Type B pancreatic cell (in vitro differentiated cells): Measurements from ENCODE around the gene RPUSD3. TPM values are rescaled to one million over a fixed set of nuclear protein-coding genes. Genes with fewer than 3 reads are reported as not detected.

ENCODE experiments used
- DNase-seq: peaks from one replicate; pipeline ENCODE4 v3.0.0; 2021; ENCODE audit warnings: mixed read lengths; ENCODE audit not compliant: unreplicated experiment; ENCODE audit errors: extremely low spot score
- H3K27ac Mint-ChIP-seq: 2 replicates; pipeline ENCODE4 v1.8.0; 2021; ENCODE audit warnings: mild to moderate bottlenecking, mixed read lengths
- H3K27me3 Mint-ChIP-seq: 2 replicates; pipeline ENCODE4 v1.8.0; 2021; ENCODE audit warnings: mixed read lengths
- H3K36me3 Mint-ChIP-seq: 2 replicates; pipeline ENCODE4 v1.8.0; 2021; ENCODE audit warnings: mixed read lengths
- H3K4me1 Mint-ChIP-seq: one replicate; pipeline ENCODE4 v1.8.0; 2021; ENCODE audit warnings: mixed read lengths; ENCODE audit not compliant: unreplicated experiment
- H3K4me3 Mint-ChIP-seq: 2 replicates; pipeline ENCODE4 v1.8.0; 2021; ENCODE audit warnings: mild to moderate bottlenecking, mixed read lengths
- H3K9me3 Mint-ChIP-seq: 2 replicates; pipeline ENCODE4 v1.8.0; 2021; ENCODE audit warnings: mixed read lengths
- long read RNA-seq: library from polyadenylated mRNA; unstranded; transcript quantifications from one replicate; pipeline ENCODE4 v2.0.0, GENCODE V29; 2020
- total RNA-seq: library from RNA; stranded (reverse); gene quantifications from 2 replicates; pipeline ENCODE4 v1.2.1, GENCODE V29; 2021; ENCODE audit warnings: low replicate concordance
- TF ChIP-seq, protein P1 (sequence below): fragments of 200-600 bp; sonication (generic); conservative IDR thresholded peaks from 2 replicates; pipeline ENCODE4 v1.5.0; 2021; ENCODE audit warnings: antibody characterized with exemption, mild to moderate bottlenecking

Gene RPUSD3, protein sequence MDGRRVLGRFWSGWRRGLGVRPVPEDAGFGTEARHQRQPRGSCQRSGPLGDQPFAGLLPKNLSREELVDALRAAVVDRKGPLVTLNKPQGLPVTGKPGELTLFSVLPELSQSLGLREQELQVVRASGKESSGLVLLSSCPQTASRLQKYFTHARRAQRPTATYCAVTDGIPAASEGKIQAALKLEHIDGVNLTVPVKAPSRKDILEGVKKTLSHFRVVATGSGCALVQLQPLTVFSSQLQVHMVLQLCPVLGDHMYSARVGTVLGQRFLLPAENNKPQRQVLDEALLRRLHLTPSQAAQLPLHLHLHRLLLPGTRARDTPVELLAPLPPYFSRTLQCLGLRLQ
- total RNA-seq, result 50.9 and 55.0 TPM in 2 replicates
- long read RNA-seq, transcript RPUSD3-216 (4 exons, 2,491 nt), result minor isoform, 5 of 38 reads
- long read RNA-seq, transcript RPUSD3-201 (9 exons, 1,225 nt), result major isoform, 28 of 38 reads
- long read RNA-seq, partial matches to known transcripts, result 0 of 38 reads
- long read RNA-seq, other reads (novel, unspliced or antisense), result 4 of 38 reads

DNA sequence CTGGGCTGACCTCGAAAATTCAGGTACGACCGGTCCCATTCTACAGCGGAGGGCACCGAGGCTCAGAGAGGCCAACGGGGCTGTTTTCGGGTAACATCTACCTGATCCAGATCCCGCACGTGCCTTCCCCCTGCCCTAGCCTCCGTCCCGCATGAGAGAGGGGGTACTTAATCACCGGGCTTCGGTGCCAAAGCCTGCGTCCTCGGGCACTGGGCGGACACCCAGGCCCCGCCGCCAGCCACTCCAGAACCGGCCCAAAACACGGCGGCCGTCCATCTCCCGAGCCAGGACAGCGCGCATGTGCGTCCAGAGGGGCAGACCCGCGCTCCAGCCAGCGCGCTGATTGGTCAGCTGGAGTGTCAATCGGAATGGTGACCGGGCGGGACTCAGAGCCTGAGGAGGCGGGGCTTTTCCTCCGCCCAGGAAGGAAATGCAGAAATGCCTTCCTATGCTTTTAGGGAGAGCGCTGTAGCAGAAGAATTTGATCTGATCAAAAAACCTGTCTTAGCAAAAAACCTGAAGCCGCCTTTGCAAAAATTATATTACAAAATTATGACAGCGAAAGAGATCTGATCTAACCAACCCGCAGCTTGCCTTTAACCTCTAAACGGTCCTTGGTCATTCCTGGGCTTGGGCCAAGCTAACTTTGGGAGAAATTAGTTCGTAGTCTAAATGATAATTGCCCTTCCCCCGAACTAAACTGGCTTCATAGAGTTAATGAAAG lies at the start of gene RPUSD3:
RPUSD3 (minus strand) TSS at position 294 of the 724 bp plus-strand sequence; CDS start at position 276, 18 bp downstream.
- H3K27ac Mint-ChIP-seq, result peak within 1 kb of the TSS; percentile 90
- peaks cover 12% of the 10 kb centered on the region for H3K36me3 Mint-ChIP-seq
- peak; percentile 99 for DNase-seq
- peak within 1 kb of the TSS; percentile 97 for H3K4me3 Mint-ChIP-seq
- TF ChIP-seq, protein P1, sequence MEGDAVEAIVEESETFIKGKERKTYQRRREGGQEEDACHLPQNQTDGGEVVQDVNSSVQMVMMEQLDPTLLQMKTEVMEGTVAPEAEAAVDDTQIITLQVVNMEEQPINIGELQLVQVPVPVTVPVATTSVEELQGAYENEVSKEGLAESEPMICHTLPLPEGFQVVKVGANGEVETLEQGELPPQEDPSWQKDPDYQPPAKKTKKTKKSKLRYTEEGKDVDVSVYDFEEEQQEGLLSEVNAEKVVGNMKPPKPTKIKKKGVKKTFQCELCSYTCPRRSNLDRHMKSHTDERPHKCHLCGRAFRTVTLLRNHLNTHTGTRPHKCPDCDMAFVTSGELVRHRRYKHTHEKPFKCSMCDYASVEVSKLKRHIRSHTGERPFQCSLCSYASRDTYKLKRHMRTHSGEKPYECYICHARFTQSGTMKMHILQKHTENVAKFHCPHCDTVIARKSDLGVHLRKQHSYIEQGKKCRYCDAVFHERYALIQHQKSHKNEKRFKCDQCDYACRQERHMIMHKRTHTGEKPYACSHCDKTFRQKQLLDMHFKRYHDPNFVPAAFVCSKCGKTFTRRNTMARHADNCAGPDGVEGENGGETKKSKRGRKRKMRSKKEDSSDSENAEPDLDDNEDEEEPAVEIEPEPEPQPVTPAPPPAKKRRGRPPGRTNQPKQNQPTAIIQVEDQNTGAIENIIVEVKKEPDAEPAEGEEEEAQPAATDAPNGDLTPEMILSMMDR, result no peak
- no peaks in the 10 kb centered on the region for H3K27me3 Mint-ChIP-seq
- H3K9me3 Mint-ChIP-seq, result no peaks in the 10 kb centered on the region
- peaks cover 4% of the 10 kb centered on the region for H3K4me1 Mint-ChIP-seq

DNA sequence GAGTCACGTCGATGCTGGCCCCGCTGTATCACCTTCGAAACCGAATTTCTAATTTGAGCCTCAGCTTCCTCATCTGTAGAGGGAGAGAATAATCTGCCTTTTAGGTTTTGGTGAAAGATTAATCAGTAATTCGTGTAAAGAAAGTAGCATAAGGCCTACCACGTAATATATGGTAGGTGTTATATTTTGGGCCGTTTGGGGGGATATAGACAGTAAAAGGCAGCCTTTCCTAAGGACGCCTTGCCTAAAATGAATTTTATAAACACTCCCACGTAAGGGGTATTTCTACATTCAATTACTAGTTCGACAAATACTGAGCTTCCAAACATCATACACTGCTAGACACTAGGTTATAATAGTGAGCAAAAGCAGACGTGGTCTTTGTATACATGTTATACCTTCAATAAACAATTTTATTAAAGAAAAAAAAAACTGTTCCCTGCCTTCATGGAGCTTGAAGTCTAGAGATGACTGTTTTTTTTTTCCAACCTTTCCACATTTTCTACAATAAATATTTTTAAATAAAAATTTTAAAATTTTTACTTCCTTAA lies 47.3 kb upstream of the RPUSD3 start:
- DNase-seq, result no peak
- TF ChIP-seq, protein P1, result no peak
- Mint-ChIP-seq H3K9me3 (no peaks in the 10 kb centered on the region), H3K4me3 (peak overlapping the region; percentile 98), H3K27me3 (no peaks in the 10 kb centered on the region), H3K36me3 (peaks cover 18% of the 10 kb centered on the region), H3K4me1 (peaks cover 15% of the 10 kb centered on the region), H3K27ac (peak overlapping the region; percentile 95)

DNA sequence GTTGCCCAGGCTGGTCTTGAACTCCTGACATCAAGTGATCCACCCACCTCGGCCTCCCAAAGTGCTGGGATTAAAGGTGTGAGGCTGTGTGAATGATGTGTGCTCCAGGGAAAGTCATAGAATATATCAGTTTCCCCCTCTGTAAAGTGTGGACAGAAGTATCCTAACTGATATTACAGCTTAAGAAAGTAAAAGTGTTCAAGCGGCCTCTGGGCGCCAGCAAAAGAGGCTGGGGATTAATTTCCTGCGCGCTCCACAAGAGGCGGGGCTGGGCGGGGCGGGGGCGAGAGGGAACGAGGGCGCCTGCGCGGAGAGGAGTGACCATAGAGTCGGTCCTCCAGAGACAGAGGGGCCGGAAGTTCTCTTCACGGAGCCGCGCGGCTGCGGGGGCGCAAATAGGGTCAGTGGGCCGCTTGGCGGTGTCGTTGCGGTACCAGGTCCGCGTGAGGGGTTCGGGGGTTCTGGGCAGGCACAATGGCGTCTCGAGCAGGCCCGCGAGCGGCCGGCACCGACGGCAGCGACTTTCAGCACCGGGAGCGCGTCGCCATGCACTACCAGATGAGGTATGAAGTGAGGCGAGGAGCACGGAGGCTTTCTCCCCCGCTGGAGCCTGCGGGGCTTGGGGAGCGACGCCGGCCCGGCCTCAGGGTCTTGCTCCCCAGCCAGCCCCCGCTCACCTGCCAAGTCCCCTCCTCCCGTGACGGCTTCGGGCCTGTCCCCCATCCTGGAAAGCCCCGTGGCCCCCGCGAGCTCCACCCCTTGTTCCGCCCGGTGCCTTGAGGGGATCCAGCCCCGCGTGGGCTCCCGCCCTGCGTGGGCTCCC lies 46.7 kb upstream of the RPUSD3 start, which contains the start of gene JAGN1:
JAGN1 (plus strand) TSS at position 362 of the 823 bp plus-strand sequence; CDS start at position 475, 113 bp downstream.
- TF ChIP-seq, protein P1, result peak; percentile 23
- H3K4me1 Mint-ChIP-seq, result peaks cover 15% of the 10 kb centered on the region
- peak within 1 kb of the TSS; percentile 98 for H3K4me3 Mint-ChIP-seq
- H3K36me3 Mint-ChIP-seq, result peaks cover 18% of the 10 kb centered on the region
- H3K9me3 Mint-ChIP-seq, result no peaks in the 10 kb centered on the region
- H3K27me3 Mint-ChIP-seq, result no peaks in the 10 kb centered on the region
- H3K27ac Mint-ChIP-seq, result peak within 1 kb of the TSS; percentile 95
- DNase-seq, result peak; percentile 88

DNA sequence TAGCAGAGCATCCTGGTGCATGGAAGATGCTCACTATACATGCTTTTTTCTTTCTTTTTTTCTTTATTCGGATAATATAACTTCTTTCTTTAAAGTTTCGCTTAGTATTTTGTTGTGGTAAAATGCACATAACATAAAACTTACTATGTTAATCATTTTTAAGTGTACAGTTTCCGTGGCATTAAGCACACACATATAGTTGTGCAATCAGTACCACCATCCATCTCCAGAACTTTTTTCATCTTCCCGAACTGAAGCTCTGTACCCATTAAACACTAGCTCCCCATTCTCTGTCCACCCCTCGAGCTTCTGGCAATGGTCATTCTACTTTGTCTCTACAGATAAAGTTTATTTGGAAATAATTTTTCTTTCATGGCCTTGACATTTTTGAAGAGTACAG lies 45.6 kb upstream of the RPUSD3 start:
- H3K36me3 Mint-ChIP-seq, result peaks cover 18% of the 10 kb centered on the region
- no peaks in the 10 kb centered on the region for H3K9me3 Mint-ChIP-seq
- no peak overlapping the region for H3K4me3 Mint-ChIP-seq
- TF ChIP-seq, protein P1, result no peak
- no peak overlapping the region for H3K27ac Mint-ChIP-seq
- H3K4me1 Mint-ChIP-seq, result peaks cover 11% of the 10 kb centered on the region
- H3K27me3 Mint-ChIP-seq, result no peaks in the 10 kb centered on the region
- DNase-seq, result no peak

DNA sequence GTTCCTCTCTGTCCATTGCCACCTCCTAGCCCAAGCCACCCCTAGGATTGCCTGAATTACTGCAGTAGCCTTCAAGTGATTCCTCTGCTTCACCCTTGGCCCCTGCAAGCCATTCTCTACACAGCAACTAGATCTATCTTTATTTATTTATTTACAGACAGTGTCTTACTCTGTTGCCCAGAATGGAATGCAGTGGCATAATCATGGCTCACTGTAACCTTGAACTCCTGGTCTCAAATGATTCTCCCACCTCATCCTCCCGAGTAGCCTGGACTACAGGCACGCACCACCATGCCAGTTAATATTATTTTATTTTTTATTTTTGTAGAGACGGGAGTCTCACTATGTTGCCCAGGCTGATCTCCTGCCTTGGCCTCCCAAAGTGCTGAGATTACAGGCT lies 44.7 kb upstream of the RPUSD3 start:
- Mint-ChIP-seq H3K4me3 (no peak overlapping the region), H3K36me3 (peaks cover 13% of the 10 kb centered on the region)

More for the DNA sequence above, 44.7 kb upstream of the RPUSD3 start:
- no peak overlapping the region for H3K27ac Mint-ChIP-seq
- peaks cover 11% of the 10 kb centered on the region for H3K4me1 Mint-ChIP-seq
- TF ChIP-seq, protein P1, result no peak
- no peaks in the 10 kb centered on the region for H3K9me3 Mint-ChIP-seq
- H3K27me3 Mint-ChIP-seq, result no peaks in the 10 kb centered on the region
- DNase-seq, result no peak
